ENCODE data around the gene LAPTM4A. TPM values are rescaled to one million over a fixed set of nuclear protein-coding genes. Genes with fewer than 3 reads are reported as not detected.

The LAPTM4A gene
- total RNA-seq, 1 experiment from 2014 or later, result 123 TPM

DNA sequence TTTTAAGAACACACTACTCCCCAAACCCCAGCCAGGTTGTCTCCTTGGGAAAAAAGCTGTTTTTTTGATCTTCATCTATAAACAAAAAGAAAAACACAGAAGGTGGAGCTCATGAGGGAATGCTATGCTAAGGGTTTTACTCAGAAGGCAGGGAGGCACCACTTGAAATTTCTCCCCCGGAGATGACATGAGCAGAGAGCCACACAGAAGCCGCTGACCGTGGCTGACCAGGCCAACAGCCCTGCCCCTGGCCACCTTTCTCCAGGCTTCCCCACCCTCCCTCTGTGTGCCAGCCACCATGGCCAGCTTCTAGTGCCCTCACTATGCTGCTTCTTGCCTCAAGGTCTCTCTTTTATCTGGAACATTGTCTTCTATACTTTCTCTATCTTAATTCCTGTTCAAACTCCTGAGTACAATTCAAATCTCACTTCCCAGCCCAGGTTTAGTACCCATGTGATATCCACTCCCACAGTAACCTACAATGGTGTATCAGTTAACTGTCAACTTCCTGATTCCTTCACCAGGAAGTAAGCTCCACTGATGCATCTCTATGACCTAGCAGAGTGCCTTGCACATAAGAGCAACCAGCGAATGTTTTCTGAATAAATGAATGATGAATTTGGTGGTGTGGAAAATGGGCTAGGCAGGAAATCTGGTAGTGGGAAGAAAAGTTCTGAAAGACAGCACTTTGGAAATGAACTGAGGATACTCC, 15.3 kb downstream of the LAPTM4A start:
- H3K9me3 ChIP-seq (ENCODE audit: control insufficient read depth, insufficient read depth, low read depth, low read length), result no peaks in the 10 kb centered on the region
- TF ChIP-seq, protein P1, sequence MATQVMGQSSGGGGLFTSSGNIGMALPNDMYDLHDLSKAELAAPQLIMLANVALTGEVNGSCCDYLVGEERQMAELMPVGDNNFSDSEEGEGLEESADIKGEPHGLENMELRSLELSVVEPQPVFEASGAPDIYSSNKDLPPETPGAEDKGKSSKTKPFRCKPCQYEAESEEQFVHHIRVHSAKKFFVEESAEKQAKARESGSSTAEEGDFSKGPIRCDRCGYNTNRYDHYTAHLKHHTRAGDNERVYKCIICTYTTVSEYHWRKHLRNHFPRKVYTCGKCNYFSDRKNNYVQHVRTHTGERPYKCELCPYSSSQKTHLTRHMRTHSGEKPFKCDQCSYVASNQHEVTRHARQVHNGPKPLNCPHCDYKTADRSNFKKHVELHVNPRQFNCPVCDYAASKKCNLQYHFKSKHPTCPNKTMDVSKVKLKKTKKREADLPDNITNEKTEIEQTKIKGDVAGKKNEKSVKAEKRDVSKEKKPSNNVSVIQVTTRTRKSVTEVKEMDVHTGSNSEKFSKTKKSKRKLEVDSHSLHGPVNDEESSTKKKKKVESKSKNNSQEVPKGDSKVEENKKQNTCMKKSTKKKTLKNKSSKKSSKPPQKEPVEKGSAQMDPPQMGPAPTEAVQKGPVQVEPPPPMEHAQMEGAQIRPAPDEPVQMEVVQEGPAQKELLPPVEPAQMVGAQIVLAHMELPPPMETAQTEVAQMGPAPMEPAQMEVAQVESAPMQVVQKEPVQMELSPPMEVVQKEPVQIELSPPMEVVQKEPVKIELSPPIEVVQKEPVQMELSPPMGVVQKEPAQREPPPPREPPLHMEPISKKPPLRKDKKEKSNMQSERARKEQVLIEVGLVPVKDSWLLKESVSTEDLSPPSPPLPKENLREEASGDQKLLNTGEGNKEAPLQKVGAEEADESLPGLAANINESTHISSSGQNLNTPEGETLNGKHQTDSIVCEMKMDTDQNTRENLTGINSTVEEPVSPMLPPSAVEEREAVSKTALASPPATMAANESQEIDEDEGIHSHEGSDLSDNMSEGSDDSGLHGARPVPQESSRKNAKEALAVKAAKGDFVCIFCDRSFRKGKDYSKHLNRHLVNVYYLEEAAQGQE (IDR thresholded peaks at IDR 0.05; ENCODE audit: insufficient read depth in 1 of 2, low read depth in 2 of 2, low read length in 1 of 2), result no peak
- TF ChIP-seq SIN3A (IDR thresholded peaks at IDR 0.05; ENCODE audit: borderline replicate concordance, insufficient read depth, low read depth, low read length), result no peak
- TF ChIP-seq POLR2AphosphoS5 (IDR thresholded peaks at IDR 0.05; ENCODE audit: low read depth, low read length), result no peak
- TF ChIP-seq, protein P2, sequence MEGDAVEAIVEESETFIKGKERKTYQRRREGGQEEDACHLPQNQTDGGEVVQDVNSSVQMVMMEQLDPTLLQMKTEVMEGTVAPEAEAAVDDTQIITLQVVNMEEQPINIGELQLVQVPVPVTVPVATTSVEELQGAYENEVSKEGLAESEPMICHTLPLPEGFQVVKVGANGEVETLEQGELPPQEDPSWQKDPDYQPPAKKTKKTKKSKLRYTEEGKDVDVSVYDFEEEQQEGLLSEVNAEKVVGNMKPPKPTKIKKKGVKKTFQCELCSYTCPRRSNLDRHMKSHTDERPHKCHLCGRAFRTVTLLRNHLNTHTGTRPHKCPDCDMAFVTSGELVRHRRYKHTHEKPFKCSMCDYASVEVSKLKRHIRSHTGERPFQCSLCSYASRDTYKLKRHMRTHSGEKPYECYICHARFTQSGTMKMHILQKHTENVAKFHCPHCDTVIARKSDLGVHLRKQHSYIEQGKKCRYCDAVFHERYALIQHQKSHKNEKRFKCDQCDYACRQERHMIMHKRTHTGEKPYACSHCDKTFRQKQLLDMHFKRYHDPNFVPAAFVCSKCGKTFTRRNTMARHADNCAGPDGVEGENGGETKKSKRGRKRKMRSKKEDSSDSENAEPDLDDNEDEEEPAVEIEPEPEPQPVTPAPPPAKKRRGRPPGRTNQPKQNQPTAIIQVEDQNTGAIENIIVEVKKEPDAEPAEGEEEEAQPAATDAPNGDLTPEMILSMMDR (IDR thresholded peaks at IDR 0.05), result no peak
- TF ChIP-seq TCF7L2 (IDR thresholded peaks at IDR 0.05; ENCODE audit: low read depth, low read length), result no peak
- ChIA-PET POLR2A (no interaction called here), CTCF (no interaction called here)
- no peak overlapping the region for H3K27ac ChIP-seq (ENCODE audit: low read length)
- intact Hi-C loops (cut with micrococcal nuclease; ENCODE audit: unreplicated experiment) (no loop called here), in situ Hi-C loops (cut with HindIII; ENCODE audit: low pct_unique_long_range_greater_than_20kb, low sequenced_read_pairs) (no loop called here)
- no peaks in the 10 kb centered on the region; the same call in 1 of the 2 replicates for H3K4me1 ChIP-seq (ENCODE audit: control insufficient read depth, insufficient read depth, low read length)
- no peak overlapping the region for H3K4me3 ChIP-seq (ENCODE audit: low read depth in 2 of 2, low read length in 2 of 2)
- no peak for ATAC-seq
- no peaks in the 10 kb centered on the region for H3K27me3 ChIP-seq (ENCODE audit: control insufficient read depth, insufficient read depth, low read length)
- no peak for DNase-seq (ENCODE audit: low read depth, low spot score)
- H3K36me3 ChIP-seq (ENCODE audit: control insufficient read depth, insufficient read depth, low read length), result peaks cover 15% of the 10 kb centered on the region
- TSS peak; percentile 38 for BruUV-seq (replicated peaks)

DNA sequence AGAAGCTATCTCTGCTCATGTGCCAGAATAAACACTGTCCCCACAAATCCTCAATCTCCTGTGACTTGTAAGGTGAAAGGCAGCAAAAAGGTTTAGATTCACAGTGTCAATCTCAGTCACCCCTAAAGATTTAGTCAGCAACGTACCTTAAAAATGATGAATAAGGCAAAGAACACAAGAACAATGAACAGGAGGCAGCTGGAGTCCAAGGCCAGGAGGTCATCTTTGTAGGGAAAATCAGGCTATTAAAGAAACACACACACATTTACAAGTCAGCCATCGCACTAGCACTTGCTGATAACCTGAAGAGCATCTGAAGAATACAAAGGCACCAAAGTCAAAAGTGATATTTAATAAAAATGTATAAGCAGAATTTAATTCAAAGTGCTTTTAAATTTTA, 16.6 kb downstream of the LAPTM4A start:
- intact Hi-C loops (cut with micrococcal nuclease; ENCODE audit: unreplicated experiment), result no loop called here
- ChIA-PET POLR2A (interaction anchor here (0.5 kb wide), 1 partner anchor 8 kb away, joined by 5 read pairs; no protein-coding TSS in a partner anchor), CTCF (interaction anchor here (0.6 kb wide), 1 partner anchor 17 kb away, joined by 6 read pairs; no protein-coding TSS in a partner anchor)
- peaks cover 15% of the 10 kb centered on the region for H3K36me3 ChIP-seq (ENCODE audit: control insufficient read depth, insufficient read depth, low read length)
- no peak overlapping the region for H3K27ac ChIP-seq (ENCODE audit: low read length)
- TF ChIP-seq POLR2AphosphoS5 (IDR thresholded peaks at IDR 0.05; ENCODE audit: low read depth, low read length) (no peak), TCF7L2 (IDR thresholded peaks at IDR 0.05; ENCODE audit: low read depth, low read length) (no peak), SIN3A (IDR thresholded peaks at IDR 0.05; ENCODE audit: borderline replicate concordance, insufficient read depth, low read depth, low read length) (no peak)
- TF ChIP-seq, protein P2 (IDR thresholded peaks at IDR 0.05), result no peak
- TF ChIP-seq, protein P1 (IDR thresholded peaks at IDR 0.05; ENCODE audit: insufficient read depth in 1 of 2, low read depth in 2 of 2, low read length in 1 of 2), result no peak
- H3K4me1 ChIP-seq (ENCODE audit: control insufficient read depth, insufficient read depth, low read length), result no peaks in the 10 kb centered on the region
- ATAC-seq (no peak), DNase-seq (ENCODE audit: low read depth, low spot score) (no peak)
- no peak overlapping the region for H3K4me3 ChIP-seq (ENCODE audit: low read depth in 2 of 2, low read length in 2 of 2)
- H3K27me3 ChIP-seq (ENCODE audit: control insufficient read depth, insufficient read depth, low read length), result no peaks in the 10 kb centered on the region
- in situ Hi-C loops (cut with HindIII; ENCODE audit: low pct_unique_long_range_greater_than_20kb, low sequenced_read_pairs), result no loop called here
- no TSS peak for BruUV-seq (replicated peaks)
- H3K9me3 ChIP-seq (ENCODE audit: control insufficient read depth, insufficient read depth, low read depth, low read length), result no peaks in the 10 kb centered on the region
